K562 (cell line): Measurements from ENCODE around the gene ATP1A3. TPM values are rescaled to one million over a fixed set of nuclear protein-coding genes. Genes with fewer than 3 reads are reported as not detected.

Experiments used
- ATAC-seq: fragments of 200-7000 bp; cut with Tn5 transposase; 3 replicates; pipeline ENCODE4 v1.9.1; 2020; ENCODE audit warnings: moderate library complexity
- BruUV-seq: library from RNA; stranded (reverse); fragments of 400-500 nt; replicated peaks from 2 replicates; lab custom pipeline; 2021; lab: Mats Ljungman, UMichigan
- CTCF ChIA-PET: fragments of 300-600 bp; formaldehyde crosslinking; extraction: SDS; loops from one replicate; lab custom pipeline; 2021; ENCODE audit warnings: low intra/inter-chr PET ratio; lab: Yijun Ruan, JAX
- POLR2A ChIA-PET: fragments of 300-600, 350-650 bp; sonication (Branson Sonifier 250); formaldehyde crosslinking; extraction: SDS; loops from one replicate; lab custom pipeline; 2021; ENCODE audit warnings: antibody characterized with exemption, inconsistent platforms; lab: Yijun Ruan, JAX
- DNase-seq, 4 experiments: peaks; one replicate each; pipeline versions ENCODE4 v3.0.0 to v3.0.0-alpha.2; 2011 to 2018; ENCODE audit warnings: low spot score in 3 of 4, mixed read lengths in 3 of 4; ENCODE audit errors: extremely low read depth in 1 of 4
- FAIRE-seq: peaks from 2 replicates; lab custom pipeline; 2011; peaks lifted over from hg19 to GRCh38; lab: Jason Lieb, UNC
- H2AFZ ChIP-seq: 2 replicates; pipeline ENCODE4 v1.6.0; 2011; ENCODE audit warnings: low read depth, low read length, control low read depth, inconsistent platforms
- H3K27ac ChIP-seq: fragments of 200-600 bp; 3 replicates; pipeline ENCODE4 v1.8.0; 2011; ENCODE audit warnings: low read depth, mild to moderate bottlenecking, control low read depth, inconsistent platforms, low read length, moderate library complexity, mixed read lengths; ENCODE audit errors: extremely low read depth
- H3K27me3 ChIP-seq, 2 experiments: fragments of 300-600 bp in 1 of 2; 2 replicates in 1 of 2; 3 replicates in 1 of 2; pipeline versions ENCODE4 v1.6.0 to v1.8.0; 2011; ENCODE audit warnings: inconsistent platforms in 2 of 2, low read length in 2 of 2, mild to moderate bottlenecking in 1 of 2, mixed read lengths in 1 of 2, moderate library complexity in 1 of 2; ENCODE audit not compliant: control insufficient read depth in 2 of 2, insufficient read depth in 2 of 2
- H3K36me3 ChIP-seq: fragments of 300-600 bp; 3 replicates; pipeline ENCODE4 v1.8.0; 2011; ENCODE audit warnings: mild to moderate bottlenecking, low read length, inconsistent platforms; ENCODE audit not compliant: control insufficient read depth, insufficient read depth
- H3K4me1 ChIP-seq, 2 experiments: fragments of 200-600 bp in 1 of 2; replicated peaks in 1 of 2; 2 replicates in 1 of 2; 3 replicates in 1 of 2; pipeline versions ENCODE4 v1.5.1 to v1.8.0; 2011; ENCODE audit warnings: inconsistent platforms in 2 of 2, low read length in 2 of 2, mild to moderate bottlenecking in 1 of 2, mixed read lengths in 1 of 2, moderate library complexity in 1 of 2; ENCODE audit not compliant: control insufficient read depth in 2 of 2, insufficient read depth in 2 of 2
- H3K4me2 ChIP-seq: 2 replicates; pipeline ENCODE4 v1.6.1; 2011; ENCODE audit warnings: low read length, control low read depth, inconsistent platforms, mixed read lengths; ENCODE audit not compliant: insufficient read depth
- H3K4me3 ChIP-seq: fragments of 200-600 bp; sonication (generic), shearing (Covaris generic); 2 replicates; pipeline ENCODE4 v1.5.1; 2016; ENCODE audit warnings: control low read depth, inconsistent platforms
- H3K79me2 ChIP-seq: fragments of 200-600 bp; 3 replicates; pipeline ENCODE4 v1.8.0; 2011; ENCODE audit warnings: low read length, inconsistent platforms; ENCODE audit not compliant: control insufficient read depth, insufficient read depth
- H3K9ac ChIP-seq, 2 experiments: 2 replicates each; pipeline versions ENCODE4 v1.6.0 to v1.6.1; 2011; ENCODE audit warnings: low read depth in 2 of 2, low read length in 2 of 2, control low read depth in 1 of 2, inconsistent platforms in 1 of 2, mild to moderate bottlenecking in 1 of 2, mixed read lengths in 1 of 2; ENCODE audit not compliant: insufficient read depth in 1 of 2
- H3K9me1 ChIP-seq: one replicate; pipeline ENCODE4 v1.6.0; 2011; ENCODE audit warnings: inconsistent platforms, mild to moderate bottlenecking, low read length, moderate library complexity; ENCODE audit not compliant: control insufficient read depth, insufficient read depth
- H3K9me3 ChIP-seq: replicated peaks from 2 replicates; pipeline ENCODE4 v1.5.1; 2011; ENCODE audit warnings: low read depth, low read length, inconsistent platforms; ENCODE audit not compliant: control insufficient read depth, insufficient read depth
- H4K20me1 ChIP-seq: replicated peaks from 2 replicates; pipeline ENCODE4 v1.6.1; 2011; ENCODE audit warnings: low read length, inconsistent platforms, mixed read lengths; ENCODE audit not compliant: control insufficient read depth, insufficient read depth
- CBFA2T2 ChIP-seq: fragments of 450-650 bp; conservative IDR thresholded peaks from 2 replicates; pipeline ENCODE4 v1.6.1; 2017; ENCODE audit warnings: mild to moderate bottlenecking
- CEBPG ChIP-seq, 3 experiments: fragments of 200-800 bp in 1 of 3; sonication (Bioruptor generic) in 1 of 3; sonication (generic) in 1 of 3; formaldehyde crosslinking in 1 of 3; IDR thresholded peaks in 2 of 3; conservative IDR thresholded peaks in 1 of 3; 2 replicates each; pipeline versions ENCODE4 v1.6.1 to v1.8.0; 2016 to 2022; ENCODE audit warnings: missing compliant biosample characterization in 2 of 3, missing genetic modification characterization in 2 of 3, mild to moderate bottlenecking in 1 of 3, missing genetic modification reagents in 1 of 3
- FOSL1 ChIP-seq: fragments of 200-800 bp; sonication (Bioruptor generic); conservative IDR thresholded peaks from 2 replicates; pipeline ENCODE4 v1.6.1; 2016; ENCODE audit warnings: missing genetic modification characterization, missing compliant biosample characterization
- KDM1A ChIP-seq, 2 experiments: fragments of 450-650 bp; IDR thresholded peaks; 2 replicates each; pipeline ENCODE4 v1.6.1; 2016; ENCODE audit warnings: mild to moderate bottlenecking in 2 of 2
- NR3C1 ChIP-seq: sonication (generic); formaldehyde crosslinking; IDR thresholded peaks from 2 replicates; pipeline ENCODE4 v1.8.1; 2022; ENCODE audit warnings: missing genetic modification reagents
- PHTF2 ChIP-seq: fragments of 250-450 bp; sonication (Bioruptor Pico); IDR thresholded peaks from 2 replicates; pipeline ENCODE4 v1.5.0; 2021; ENCODE audit warnings: mild to moderate bottlenecking
- TCFL5 ChIP-seq: fragments of 250-450 bp; sonication (Bioruptor Pico); conservative IDR thresholded peaks from 2 replicates; pipeline ENCODE4 v1.6.1; 2021; ENCODE audit warnings: mild to moderate bottlenecking, moderate library complexity, matching md5 sums
- ZEB2 ChIP-seq: fragments of 450-650 bp; IDR thresholded peaks from 2 replicates; pipeline ENCODE4 v1.6.1; 2016
- ZNF57 ChIP-seq: fragments of 450-650 bp; formaldehyde crosslinking; IDR thresholded peaks from 2 replicates; pipeline ENCODE4 v1.4.0; 2020; ENCODE audit warnings: mild to moderate bottlenecking, moderate library complexity
- WGBS: fragments of 100-300 bp; shearing (Covaris generic); methylation state at CpG from one replicate; pipeline ENCODE4 v1.1.6; 2016; ENCODE audit warnings: low coverage, mixed read lengths; ENCODE audit not compliant: insufficient coverage; ENCODE audit errors: missing lambda C conversion rate; 5-methylcytosine and 5-hydroxymethylcytosine counted together
- in situ Hi-C: fragments of 300-500 bp; cut with MboI; formaldehyde crosslinking; loops from 4 replicates; pipeline ENCODE4 v1.15.0; 2018; ENCODE audit warnings: inconsistent platforms, mixed read lengths
- intact Hi-C: fragments of 100-400 bp; cut with micrococcal nuclease; formaldehyde crosslinking; loops from 2 replicates; pipeline ENCODE4 v1.14.2; 2022
- polyA plus RNA-seq, 8 experiments: library from polyadenylated mRNA; depleted of rRNA in 4 of 8; stranded (reverse) in 5 of 8; unstranded in 3 of 8; fragments of >200 nt; fragmentation: Nextera tagmentation in 2 of 8; fragmentation: Illumina TruSeq in 1 of 8; extraction: Ambion mirVana in 2 of 8; extraction: Trizol in 1 of 8; gene quantifications; 2 replicates each; pipeline versions ENCODE4 v1.2.1 to v1.2.3, GENCODE V29; 2011 to 2014; ENCODE audit warnings: inconsistent platforms in 1 of 8, missing spikeins in 1 of 8
- total RNA-seq, 7 experiments: library from RNA; depleted of rRNA in 6 of 7; stranded (reverse); fragments of >200 nt in 6 of 7; fragmentation: Illumina TruSeq in 2 of 7; extraction: Trizol in 2 of 7; gene quantifications; 2 replicates each; pipeline versions ENCODE4 v1.2.1 to v1.2.3, GENCODE V29; 2011 to 2021; ENCODE audit warnings: low replicate concordance in 1 of 7
- TF ChIP-seq, protein P1 (sequence below): fragments of 450-650 bp; formaldehyde crosslinking; IDR thresholded peaks from 2 replicates; pipeline ENCODE4 v1.4.0; 2022; ENCODE audit warnings: mild to moderate bottlenecking, moderate library complexity

Gene ATP1A3
- total and polyA plus RNA-seq, 9 of the 15 experiments (the other 6 are each of a cell fraction or from before 2014, with no cell fraction given) = 0.03 to 1.0 (median 0.17) TPM; not detected in 3

- H3K4me2 ChIP-seq = no peak overlapping the region
- DNase-seq (no peak), ATAC-seq (no peak), FAIRE-seq (no peak)
- peaks cover 8% of the 10 kb centered on the region; the same call in 2 of the 3 replicates for H3K79me2 ChIP-seq
- BruUV-seq = no TSS peak
- H3K4me3 ChIP-seq = no peak overlapping the region
- peaks cover 23 to 53% of the 10 kb centered on the region in 2 experiments for H3K4me1 ChIP-seq
- H3K9me1 ChIP-seq = no peaks in the 10 kb centered on the region
- intact Hi-C loops (no loop called here), in situ Hi-C loops (no loop called here)
- WGBS = 17% methylated on average over 7 of the region's 7 CpGs
- H3K27ac ChIP-seq = no peak overlapping the region
- ChIA-PET CTCF (no interaction called here), POLR2A (interaction anchor here (0.6 to 1.0 kb wide), 2 partner anchors 8 to 17 kb away, joined by 3 to 4 read pairs; no protein-coding TSS in a partner anchor)
- no peaks in the 10 kb centered on the region; the same call in 1 of the 2 replicates for H3K9me3 ChIP-seq
- no peaks in the 10 kb centered on the region; a peak in 2 of 5 replicates for H3K27me3 ChIP-seq
- no peak overlapping the region for H2AFZ ChIP-seq
- TF ChIP-seq ZNF57 (CRISPR knock-in tag) (no peak), CBFA2T2 (peak; percentile 16; the same call in 1 of the 2 replicates), KDM1A (IDR thresholded peaks at IDR 0.05) (0 out of 4 replicates have a peak, but pooled peaks of 1 of the 2 experiments have one; percentile 6), TCFL5 (CRISPR knock-in tag) (no peak), FOSL1 (tag) (no peak), NR3C1 (CRISPR knock-in tag) (no peak), CEBPG (CRISPR knock-in tag; IDR thresholded peaks at IDR 0.05) (no peak), CEBPG (tag; conservative IDR thresholded peaks at IDR 0.05 in 1 of 2, IDR thresholded peaks at IDR 0.05 in 1 of 2) (no peak), PHTF2 (CRISPR knock-in tag) (no peak), ZEB2 (peak; percentile 96)
- TF ChIP-seq, protein P1, sequence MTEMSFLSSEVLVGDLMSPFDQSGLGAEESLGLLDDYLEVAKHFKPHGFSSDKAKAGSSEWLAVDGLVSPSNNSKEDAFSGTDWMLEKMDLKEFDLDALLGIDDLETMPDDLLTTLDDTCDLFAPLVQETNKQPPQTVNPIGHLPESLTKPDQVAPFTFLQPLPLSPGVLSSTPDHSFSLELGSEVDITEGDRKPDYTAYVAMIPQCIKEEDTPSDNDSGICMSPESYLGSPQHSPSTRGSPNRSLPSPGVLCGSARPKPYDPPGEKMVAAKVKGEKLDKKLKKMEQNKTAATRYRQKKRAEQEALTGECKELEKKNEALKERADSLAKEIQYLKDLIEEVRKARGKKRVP (CRISPR knock-in tag) = no peak
- H3K36me3 ChIP-seq = no peaks in the 10 kb centered on the region
- no peak overlapping the region for H3K9ac ChIP-seq
- no peaks in the 10 kb centered on the region for H4K20me1 ChIP-seq
Measured at GRCh38 chr19:41925208-41926003, 68.6 kb downstream of the ATP1A3 start.
